Effector CD8-positive, alpha-beta T cell (primary cell): ENCODE results near the gene FCAMR.

ENCODE experiments used
- DNase-seq: peaks from one replicate; lab custom pipeline; 2025; lab: John Stamatoyannopoulos, UW

FCAMR gene

DNA sequence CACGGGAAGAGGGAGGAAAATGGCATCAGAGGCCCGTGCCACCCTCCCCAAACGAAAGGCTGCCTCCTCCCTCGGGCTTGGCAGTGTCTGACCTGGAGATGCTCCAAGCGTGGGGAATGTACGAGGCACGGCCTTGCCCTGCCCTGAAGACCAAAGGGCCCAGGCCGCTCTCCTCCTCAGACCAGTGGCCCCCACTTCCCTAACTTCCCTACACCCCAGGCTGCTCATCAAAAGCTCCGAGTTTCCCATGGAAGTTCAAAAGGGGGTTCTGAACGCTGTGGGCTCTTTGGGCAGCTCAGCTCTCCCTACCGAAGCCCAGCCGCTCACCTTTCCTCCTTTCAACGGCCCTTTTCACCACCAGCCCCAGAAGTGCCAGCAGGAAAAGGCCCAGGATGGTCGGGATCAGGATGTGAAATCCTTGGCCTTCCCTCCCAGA is 60.4 kb downstream of the FCAMR start:
- no peak for DNase-seq

DNA sequence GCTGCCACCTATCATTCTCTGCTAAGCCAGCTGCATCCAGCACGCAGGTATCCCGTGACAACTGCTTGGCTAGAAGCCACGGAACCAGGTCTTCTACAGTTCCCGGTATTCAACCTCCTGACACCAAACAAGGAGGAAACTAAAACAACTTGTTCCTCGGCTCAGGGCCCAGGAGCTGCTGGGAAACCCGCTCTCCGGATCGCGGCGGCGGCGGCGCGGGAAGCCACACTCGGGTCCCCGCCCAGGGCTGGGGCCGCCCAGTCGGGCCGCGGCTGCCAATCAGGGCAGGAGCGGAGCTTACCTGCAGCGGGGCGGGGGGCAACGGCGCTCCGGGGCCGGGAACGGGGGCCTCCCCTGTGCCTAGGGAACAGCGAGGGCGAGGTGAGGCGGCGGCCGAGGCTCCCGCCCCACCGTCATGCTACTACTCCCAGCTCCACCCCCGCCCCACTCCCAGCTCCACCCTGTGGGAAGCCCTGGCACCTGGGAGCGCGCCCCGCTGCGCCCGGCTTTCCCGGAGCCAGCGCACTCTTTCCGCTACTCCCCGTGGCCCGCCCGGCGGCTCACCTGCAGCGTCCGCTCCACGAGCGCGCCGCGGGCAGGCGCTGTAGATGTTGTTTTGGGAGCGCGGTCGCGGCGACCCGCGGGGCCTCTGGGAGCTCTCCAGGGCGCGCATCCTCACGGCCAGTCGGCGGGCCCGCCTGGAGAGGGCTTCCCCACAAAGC is 60.9 kb downstream of the FCAMR start:
- DNase-seq = peak; percentile 44

DNA sequence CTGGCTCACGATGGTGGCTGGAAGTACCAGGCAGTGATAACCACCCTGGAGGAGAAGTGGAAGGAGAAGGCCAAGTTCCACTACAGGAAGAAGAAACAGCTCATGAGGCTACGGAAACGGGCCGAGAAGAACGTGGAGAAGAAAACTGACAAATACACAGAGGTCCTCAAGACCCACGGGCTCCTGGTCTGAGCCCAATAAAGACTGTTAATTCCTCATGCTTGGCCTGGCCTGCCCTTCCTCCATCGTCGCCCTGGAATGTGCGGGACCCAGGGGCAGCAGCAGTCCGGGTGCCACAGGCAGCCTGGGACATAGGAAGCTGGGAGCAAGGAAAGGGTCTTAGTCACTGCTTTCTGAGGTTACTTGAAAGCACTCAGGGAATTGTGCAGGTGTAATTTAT is 62.2 kb downstream of the FCAMR start:
- no peak for DNase-seq
